CD4-positive, alpha-beta T cell treated with Interleukin-4 for 1 hour (primary cell): ENCODE results near the gene PCP4.

Source experiments
- DNase-seq, 2 donors: peaks; one replicate each; pipeline ENCODE4 v3.0.0-alpha.2; 2020 to 2022

The PCP4 gene

DNA sequence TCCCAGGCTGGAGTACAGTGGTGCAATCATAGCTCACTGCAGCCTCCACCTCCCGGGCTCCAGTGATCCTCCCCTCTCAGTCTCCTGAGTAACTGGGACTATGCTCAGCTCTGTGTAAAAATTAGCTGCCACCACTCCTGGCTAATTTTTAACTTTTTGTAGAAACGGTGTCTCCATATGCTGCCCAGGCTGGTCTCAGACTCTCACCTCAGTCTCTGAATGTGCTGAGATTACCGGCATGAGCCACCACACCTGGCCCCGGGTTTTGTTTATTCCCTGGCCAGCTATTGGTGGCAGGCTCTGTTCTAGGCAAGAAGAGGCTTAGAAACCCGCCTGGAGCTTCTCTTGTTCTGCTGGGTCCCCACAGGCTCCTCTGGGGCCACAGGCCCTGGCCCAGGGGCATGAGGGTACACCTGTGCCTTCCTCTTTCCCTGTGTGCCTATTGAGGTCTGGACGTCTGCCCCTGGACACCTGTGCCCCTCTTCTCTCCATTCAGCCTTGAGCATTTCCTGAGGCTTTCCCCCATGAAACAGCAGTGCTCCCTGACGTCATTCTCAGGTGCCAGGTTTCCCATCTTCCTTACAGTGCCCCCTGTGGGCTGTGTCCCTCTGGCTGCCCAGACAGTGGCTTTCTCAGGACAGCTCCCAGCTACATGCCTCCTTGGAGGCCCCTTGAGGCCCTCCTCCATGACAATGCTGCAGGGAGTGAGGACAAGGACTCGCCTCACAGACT, 57.5 kb downstream of the PCP4 start:
- DNase-seq, result no peak

DNA sequence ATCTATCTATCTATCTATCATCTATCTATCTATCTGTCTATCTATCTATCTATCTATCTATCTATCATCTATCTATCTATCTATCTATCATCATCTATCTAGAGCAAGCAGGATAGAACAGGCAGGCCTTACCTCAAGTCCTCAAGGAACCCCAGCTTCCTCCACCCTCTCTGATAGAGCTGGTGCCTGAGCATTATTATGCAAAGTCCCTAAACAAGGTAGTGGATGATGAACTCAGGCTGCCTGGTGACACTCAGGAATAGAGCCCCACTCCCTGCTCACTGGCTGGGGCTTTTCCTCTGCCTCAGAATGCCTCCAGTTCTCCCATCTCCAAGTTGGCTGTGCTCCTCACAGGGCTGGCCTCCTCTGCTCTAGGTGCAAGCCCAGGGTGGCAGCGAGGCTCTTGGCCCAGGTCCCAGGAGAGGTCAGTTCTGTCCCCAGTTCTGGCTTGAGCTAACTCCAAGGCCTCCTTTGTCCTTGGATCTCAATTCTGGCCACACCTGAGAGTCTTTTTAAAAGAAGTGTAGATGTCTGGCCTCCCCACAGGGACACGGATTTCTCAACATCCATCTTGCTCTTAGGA, 60.2 kb downstream of the PCP4 start:
- DNase-seq, result no peak

DNA sequence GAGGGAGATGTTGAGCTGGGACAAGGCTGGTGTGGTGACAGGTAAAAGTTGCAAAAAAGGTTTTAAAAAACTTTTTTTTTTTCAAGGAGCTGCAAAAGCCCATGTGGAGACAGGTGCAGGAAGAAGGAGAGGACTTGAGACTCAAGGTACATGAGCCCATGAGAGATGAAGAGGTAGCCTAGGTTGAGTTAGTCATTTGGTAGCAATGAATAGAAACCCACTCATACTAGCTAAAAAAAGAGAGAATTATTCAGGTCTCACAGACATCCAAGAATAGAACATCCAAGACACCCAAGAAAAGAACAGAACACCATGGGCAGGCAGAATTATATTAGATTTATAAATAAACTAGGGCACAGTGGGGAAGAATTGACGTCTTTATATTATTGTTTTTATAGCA, 65.1 kb downstream of the PCP4 start:
- DNase-seq, result no peak

DNA sequence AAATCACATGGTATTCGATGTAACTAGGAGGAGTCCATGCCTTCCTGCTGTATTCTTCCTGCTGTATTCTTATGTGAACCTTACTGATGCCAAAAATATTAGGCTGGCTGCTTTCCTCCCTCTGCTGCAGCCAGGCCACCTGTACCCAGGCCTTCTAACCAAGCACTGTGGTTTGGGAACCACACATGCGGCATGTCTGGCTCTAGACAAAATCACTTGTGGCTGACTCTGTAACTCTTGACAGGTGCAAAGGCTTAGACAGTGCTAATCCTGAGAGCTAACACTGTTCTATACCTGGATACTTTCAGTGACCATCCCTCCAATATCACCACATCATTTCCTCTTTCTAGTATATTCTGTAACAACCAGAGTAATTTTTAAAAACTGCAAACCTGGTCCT, 67.7 kb downstream of the PCP4 start:
- DNase-seq, result no peak

DNA sequence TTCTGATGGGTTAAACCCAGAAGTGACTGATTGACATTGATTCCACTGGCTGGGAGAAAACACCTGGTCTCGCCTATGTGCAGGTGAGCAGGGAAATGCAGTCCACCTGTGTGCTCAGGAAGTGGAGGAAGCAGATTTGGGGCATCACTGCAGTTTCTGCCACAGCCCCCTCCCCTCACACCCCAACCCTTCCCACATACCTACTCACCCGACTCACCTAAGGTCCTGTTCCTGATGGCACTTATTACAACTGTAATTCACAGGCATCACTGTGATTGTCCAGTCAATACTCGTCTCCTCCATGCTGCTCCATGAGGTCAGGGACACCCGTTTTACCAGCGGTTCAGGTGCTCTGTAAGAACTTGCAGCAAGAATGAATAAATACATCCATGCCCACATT, 68.5 kb downstream of the PCP4 start:
- no peak for DNase-seq

DNA sequence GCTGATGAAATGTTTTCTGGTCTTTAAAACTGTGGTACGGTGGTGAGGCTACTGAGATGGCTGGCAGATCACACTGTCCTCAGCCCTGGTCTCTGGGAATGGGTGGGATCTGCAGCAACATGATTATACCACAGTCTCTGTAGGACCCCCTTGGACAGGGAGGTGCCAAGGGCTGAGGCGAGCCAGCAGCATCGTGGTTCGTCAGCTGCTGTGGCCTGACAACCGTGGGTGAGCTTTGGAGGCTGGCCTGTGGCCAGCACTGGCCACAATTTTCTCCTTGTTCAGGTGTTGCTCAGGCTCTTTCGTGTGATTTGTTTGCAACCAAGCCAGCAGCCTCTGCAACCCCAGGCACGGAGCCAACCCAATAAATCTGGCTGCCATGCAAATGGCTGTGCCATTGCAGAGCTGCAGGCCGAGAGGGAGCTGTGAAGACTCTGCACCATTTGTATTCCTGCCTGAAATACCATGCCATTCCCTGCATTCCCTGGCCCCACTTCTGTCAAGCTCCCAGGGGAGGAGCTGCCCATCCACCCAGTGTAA, 70.9 kb downstream of the PCP4 start:
- no peak for DNase-seq

DNA sequence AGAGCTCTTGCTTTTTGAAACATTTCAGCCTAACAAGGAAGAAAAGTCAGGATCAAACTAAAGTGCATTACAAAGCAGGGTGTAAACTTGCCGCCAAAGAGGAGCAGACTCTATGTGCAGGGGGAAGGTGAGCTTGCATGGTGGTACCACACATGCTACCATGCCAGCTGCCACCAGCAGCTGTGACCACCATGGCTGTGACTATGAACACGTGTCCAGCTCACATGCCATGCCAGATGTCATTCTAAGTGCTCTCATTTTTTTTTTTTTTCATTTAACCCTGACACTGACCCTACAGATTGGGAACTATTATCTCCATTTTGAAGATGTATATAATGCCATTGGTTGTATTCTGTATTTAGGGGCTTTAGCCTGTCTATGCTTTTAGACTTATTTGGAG, 79.0 kb downstream of the PCP4 start:
- DNase-seq, result no peak

DNA sequence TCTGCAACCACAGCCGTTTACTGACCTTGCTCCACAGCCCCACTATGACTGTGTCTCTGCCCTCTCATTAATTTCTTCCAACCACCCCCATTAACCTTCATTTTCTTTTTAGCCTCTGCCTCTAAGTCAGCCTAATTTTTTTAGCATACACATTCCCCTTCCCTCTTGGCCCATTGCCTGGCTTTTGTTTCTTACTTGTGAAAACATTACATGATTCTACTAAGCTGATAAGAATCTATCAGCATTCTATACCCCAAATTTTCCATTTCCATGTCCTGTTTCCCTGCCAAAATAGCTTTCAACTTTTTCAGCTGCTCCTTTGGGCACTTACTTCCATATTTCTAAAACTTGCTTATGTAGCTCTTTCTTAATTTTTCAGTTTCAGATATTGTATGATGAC, 79.8 kb downstream of the PCP4 start:
- no peak for DNase-seq

DNA sequence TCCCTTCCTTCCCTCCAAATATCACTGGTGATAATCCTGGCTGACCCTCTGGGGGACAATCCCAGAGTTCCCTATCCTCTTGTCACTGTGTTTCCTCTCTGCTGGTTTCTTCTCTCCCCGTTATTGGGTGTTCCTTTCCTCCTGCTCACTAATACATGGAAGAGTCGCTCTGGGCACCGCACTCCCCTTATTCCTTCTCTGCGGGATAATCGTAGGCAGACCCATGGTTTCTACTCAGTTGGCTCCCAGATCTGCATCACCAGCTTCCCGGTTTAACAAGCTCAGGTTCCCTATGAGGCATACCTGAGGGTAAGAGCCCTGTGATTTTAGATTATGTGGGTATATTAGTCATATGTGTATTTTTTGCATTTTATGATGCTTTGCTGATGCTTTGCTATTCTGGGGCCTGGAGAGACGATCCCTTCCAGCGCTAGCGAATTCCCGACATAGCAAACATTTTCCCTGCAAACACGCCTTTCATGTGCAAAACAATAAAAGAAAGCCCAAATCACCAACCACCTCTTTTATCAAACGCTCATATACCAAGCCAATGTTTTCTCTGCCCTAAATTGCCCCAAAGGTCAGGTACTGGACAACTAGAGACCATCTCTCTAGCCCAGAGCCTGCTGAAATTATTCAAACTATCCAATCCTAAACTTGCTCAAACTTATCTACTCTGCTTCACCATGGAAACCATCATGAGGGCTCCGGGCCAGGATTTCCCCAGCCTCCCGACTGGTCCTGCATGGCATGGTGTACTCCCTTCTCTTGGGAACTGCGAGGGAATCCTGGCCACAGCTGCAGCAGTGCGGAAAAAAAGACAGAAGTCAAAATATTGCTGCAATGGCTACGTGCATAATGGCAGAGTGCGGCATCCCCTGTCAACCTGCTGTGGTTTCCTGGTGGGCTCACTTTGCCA, 84.2 kb downstream of the PCP4 start:
- DNase-seq, result no peak

DNA sequence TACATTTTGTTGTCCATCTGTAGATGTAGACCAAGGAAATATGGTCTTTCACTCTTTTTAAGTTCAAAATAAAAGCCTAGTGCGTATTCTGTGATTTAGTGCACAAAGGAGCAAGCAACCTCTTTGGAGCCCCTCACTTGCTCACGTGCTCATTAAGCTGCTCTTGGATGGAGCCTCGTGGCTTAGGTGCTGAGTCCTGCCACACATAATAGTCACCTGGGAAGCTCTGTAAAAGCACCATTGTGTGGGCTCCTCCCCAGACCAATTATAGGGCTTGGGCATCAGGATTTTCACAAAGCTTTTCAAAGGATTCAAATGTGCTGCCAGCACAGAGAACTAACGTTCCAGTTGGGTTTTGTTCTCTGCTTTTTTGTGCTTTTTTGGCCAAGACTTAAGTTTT, 85.0 kb downstream of the PCP4 start:
- no peak for DNase-seq

DNA sequence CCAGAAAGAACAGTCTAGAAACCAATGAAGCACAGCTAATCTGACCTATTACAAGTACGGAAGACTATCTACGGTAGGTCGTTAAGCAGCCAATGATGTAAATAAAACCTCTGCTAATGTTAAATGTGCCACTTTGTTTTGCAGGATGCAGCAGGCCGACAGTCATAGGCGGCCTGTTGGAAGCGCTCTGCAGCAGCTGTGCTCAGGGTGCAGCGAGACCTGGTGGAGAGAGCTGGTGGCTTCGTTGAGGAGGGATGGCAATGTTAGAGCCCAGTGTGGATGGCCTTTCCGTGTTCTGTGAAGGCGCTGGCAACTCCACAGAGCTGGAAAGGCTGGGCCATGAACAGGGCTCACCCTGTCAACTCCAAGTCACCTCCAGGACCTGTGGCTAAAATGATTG, 87.3 kb downstream of the PCP4 start:
- DNase-seq, result no peak

DNA sequence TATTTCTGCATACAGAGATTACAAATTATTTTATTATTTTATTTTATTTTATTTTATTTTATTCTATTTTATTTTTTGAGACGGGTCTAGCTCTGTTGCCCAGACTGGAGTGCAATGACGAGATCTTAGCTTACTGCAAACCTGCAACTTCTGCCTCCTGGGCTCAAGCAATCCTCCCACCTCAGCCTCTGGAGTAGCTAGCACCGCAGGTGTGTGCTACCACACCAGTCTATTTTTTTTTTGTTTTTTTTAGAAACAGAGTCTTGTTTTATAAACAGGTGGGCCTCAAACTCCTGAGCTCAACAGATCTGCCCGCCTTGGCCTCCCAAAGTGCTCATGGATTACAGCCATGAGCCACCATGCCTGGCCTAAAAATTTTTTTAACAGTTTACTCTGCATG, 88.1 kb downstream of the PCP4 start:
- DNase-seq, result no peak

DNA sequence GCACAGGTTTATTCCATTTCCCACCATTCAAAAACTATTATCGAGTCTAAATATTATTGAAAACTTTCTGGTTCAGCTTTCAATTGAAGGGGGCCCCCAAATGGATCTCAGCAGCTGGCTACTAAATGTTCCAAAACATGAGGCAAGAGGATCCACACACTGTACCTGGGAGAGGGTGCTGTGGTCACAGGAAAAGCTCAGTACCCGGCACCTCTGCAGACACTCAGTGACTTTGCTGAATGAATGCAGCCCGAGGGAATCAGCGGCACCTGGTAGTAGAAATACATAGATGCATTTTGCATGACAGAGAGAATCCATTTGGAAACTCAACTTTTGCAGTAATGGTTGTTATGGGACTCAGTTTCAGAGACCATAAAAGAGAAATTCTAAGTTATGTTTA, 89.3 kb downstream of the PCP4 start:
- no peak for DNase-seq

DNA sequence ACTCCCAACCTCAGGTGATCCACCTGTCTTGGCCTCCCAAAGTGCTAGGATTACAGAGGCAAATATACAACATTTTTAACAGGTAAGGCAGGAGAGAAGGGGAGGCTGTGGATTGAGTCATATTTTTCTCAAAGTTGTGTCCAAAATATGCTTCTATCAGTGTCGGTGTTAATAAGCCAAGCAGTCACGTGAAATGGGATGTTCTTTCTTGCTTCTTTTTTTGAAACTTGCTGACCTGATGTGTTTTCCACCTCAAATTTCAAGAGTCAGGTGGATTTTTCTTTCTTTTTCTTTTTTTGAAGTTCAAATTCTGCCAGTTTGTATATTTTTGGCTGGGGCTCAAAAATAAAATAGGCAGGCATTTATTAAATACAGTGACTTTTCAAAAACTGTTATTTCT, 91.5 kb downstream of the PCP4 start:
- no peak for DNase-seq

DNA sequence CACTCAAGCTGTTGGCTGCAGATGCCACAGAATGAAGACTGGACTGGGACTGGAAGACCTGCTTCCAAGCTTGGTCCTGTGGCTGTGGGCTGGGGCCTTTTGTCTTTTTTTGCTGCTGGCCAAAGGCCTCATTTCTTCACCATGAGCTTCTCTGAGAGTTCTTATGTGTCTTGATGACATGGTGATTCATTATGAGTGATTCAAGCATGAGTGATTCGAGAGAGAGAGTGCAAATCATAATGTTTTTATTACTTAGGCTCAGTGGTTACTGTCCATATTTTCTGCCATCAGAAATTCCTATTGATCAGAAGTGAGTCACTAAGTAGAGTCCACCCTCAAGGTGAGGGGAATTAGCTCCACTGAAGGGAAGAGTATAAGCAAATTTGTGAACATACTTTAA, 94.0 kb downstream of the PCP4 start:
- DNase-seq, result no peak

DNA sequence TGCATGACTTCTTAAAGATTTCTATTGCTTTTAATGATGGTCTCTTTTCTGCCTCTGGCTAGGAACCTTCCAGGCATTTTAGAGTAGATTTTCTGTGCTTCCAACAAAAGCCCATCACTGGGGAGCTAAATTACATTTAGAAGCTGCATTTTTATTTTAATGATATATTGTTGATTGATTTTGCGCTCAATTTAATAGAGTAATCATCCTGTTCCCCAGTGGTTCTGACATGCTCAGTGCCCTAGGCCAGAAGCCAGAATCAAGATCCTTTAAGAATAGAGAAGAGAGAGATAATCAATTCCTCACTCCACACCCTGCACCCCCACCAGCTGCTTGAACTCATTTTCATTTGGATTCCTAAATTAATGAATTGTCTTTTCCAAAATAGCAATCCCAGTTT, 97.8 kb downstream of the PCP4 start:
- no peak for DNase-seq

DNA sequence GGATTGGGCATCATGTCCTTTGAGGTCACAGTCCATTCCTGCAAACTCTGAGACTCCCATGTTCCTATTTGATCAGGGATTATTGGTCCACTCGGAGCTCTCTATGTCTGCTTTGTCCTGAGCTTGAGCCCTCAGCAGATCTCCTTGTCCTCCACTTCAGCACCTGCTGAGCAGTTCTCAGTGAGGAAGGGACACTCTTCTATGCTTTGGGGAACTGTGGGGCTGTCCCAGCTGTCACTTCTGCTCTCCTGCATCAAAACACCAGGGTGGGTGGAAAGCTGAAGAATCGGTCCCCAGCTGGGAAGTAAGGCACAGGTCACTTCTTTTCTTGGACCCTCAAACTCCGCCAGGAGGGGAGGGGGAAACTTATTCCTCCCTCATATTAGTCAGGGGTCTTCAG, 99.5 kb downstream of the PCP4 start:
- DNase-seq, result no peak

DNA sequence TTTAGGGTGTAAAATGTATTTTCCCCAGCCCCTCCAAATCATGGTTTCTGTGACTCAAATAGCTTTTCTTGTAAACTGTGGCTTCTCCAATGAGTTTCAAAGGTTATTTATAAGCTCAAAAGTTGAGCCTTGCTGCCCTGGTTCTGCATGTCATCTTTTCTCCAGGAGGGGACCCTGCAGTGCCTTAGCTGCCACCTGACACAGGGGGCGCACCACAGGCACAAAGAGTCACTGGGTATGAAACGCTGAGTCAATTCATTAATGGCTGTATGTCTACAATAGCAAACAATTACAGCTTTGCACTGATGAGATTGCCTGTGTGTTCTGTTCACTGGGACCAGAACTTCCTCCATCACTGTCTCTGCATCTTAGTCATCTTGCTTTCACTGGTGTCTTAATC, 100.8 kb downstream of the PCP4 start:
- DNase-seq, result no peak

DNA sequence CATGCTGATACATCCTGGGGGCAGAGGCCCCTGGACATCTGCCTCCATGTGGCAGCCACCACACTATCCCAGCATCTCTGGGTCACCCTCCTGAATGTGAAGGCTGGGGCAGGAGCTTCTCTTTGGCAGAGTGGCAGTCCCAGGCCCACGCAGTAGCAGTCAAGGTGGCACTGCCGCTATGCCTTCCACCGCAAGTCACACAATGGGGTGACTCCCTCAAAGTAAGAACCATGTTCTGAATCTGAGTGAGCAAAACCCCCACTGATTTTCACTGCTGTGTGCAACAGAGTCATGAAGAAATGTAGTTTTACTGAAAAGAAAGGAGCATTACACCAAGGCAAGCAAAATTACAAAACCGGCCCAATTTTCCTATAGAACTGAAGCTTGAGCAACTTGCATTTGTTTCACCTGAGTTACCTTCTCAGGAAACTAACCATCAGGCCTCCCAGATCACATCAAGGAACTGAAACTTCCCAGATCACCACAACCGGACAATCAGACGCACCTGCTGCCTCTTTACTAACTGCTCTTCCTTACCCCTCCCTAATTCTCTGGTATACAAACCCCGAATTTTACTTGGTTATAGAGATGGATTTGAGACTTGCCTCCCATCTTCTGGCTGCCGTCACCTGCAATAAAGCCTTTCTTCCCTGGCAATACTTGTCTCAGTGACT, 102.6 kb downstream of the PCP4 start:
- DNase-seq, result peak in 1 of 2 donors; percentile 12

DNA sequence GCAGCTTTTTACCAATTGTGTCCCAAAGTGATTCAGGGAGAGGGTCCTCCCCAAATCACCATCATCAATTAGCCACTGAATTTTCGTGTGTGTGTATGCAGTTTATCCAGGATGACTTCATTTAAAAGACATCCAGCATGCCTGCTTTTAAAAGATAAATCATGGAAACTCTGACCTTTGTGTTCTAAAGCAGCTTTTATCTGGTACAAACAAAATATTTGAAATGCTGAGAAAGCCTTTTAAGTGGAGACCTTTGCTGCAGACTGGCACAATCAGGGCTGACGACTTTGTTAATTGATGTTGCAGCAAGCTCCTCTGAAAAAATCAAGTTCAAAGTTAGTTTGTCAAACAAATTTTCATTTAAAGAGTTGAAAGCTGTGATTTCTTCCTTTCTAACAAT, 104.7 kb downstream of the PCP4 start:
- DNase-seq, result no peak

DNA sequence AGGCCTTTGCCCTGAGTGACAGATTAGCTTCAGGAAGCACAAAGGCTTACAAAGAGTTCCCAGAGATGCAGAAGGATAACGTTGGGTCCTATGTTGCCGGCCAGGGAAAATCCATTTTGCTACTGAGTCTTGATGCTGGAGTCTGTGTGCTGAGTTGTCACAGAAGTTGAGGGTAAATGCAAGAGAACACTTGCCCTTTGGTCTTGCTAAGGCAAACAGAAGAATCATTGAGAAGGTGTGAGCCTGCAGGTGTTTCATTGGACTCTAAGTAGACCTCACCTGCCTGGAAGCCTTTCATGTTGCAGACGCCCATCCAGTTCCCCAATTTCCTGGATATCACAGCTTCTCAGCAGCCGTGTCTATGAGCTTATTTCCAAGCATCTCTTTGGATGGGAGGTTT, 105.2 kb downstream of the PCP4 start:
- no peak for DNase-seq

DNA sequence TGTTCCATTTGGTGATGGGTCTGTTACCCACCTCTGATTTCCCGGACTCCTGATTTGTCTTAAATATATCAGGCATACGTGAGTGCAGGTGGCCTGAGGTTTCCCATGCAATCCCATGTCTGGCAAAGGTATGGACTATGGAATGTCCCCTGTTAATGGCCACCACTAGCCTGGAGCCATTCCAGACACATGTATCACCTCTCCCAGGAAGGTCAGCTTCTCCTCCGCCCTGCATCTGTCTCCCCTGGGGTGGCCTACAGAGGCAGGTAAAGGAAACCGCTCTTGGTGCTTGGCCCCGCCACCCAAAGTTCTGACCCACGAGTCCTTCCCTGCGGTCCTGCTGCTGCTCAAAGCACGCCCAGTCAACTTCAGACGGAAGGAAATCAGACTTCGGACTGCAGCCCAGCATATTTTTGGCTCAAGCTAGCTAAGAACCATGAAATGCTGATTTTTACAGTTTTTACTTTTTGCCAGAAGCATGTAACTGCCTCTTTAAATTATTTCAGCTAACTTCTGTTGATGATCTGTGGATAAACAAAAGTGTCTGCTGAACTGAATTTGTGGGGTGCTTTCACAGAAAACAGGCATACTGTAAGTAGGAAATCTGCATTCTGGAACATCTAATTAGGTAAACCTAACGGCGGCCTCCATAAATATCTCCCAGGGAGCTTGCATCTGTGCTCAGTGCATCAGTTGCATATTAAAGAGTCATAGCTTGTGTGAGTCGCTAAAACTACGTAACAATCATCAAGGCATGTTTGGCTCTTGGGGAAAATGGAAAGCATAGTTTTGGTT, 105.9 kb downstream of the PCP4 start:
- no peak for DNase-seq
